Transverse colon (tissue), 4 donors: ENCODE results near the gene SRP68. TPM values are rescaled to one million over a fixed set of nuclear protein-coding genes. Genes with fewer than 3 reads are reported as not detected.

Source experiments
- DNase-seq: peaks from one replicate; pipeline ENCODE4 v3.0.0-alpha.2; 2019
- H3K27ac ChIP-seq, 4 donors: fragments of 200-600 bp; sonication (generic); 2 replicates each; pipeline ENCODE4 v1.5.1; 2016 to 2018; ENCODE audit warnings: inconsistent platforms in 4 of 4
- H3K27me3 ChIP-seq: fragments of 200-600 bp; sonication (generic); 2 replicates; pipeline ENCODE4 v1.5.1; 2017; ENCODE audit warnings: inconsistent platforms
- H3K36me3 ChIP-seq, 4 donors: fragments of 200-600 bp; sonication (generic); 2 replicates each; pipeline ENCODE4 v1.5.1; 2017 to 2019; ENCODE audit warnings: inconsistent platforms in 4 of 4
- H3K4me1 ChIP-seq, 4 donors: fragments of 200-600 bp; sonication (generic); 2 replicates each; pipeline ENCODE4 v1.5.1; 2017 to 2020; ENCODE audit warnings: inconsistent platforms in 4 of 4
- H3K4me3 ChIP-seq, 4 donors: fragments of 200-600 bp; sonication (generic); 1 replicate in 1 of 4; 2 replicates in 3 of 4; pipeline versions ENCODE4 v1.5.1 to v1.6.1; 2017 to 2019; ENCODE audit warnings: inconsistent platforms in 4 of 4
- H3K9me3 ChIP-seq, 2 donors: fragments of 200-600 bp; sonication (generic); 2 replicates each; pipeline ENCODE4 v1.5.1; 2017 to 2019; ENCODE audit warnings: inconsistent platforms in 2 of 2
- CTCF ChIP-seq, 5 experiments: fragments of 200-600 bp in 3 of 5; fragments of 450-650 bp in 2 of 5; sonication (generic) in 3 of 5; IDR thresholded peaks; 1 replicate in 2 of 5; 2 replicates in 3 of 5; pipeline ENCODE4 v1.5.1; 2016 to 2017; ENCODE audit warnings: antibody characterized with exemption in 5 of 5, inconsistent platforms in 3 of 5, mild to moderate bottlenecking in 2 of 5, moderate library complexity in 1 of 5
- EP300 ChIP-seq: sonication (generic); formaldehyde crosslinking; IDR thresholded peaks from one replicate; pipeline ENCODE4 v1.6.1; 2017; ENCODE audit warnings: antibody characterized with exemption, low read depth
- POLR2A ChIP-seq: fragments of 450-650 bp; IDR thresholded peaks from one replicate; pipeline ENCODE4 v1.6.1; 2016; ENCODE audit warnings: antibody characterized with exemption, mild to moderate bottlenecking, moderate library complexity
- POLR2AphosphoS5 ChIP-seq, 3 donors: sonication (generic); formaldehyde crosslinking; IDR thresholded peaks; one replicate each; pipeline ENCODE4 v1.6.1; 2016; ENCODE audit warnings: antibody characterized with exemption in 3 of 3
- WGBS, 2 donors: methylation state at CpG; one replicate each; pipeline ENCODE4 v1.1.5; 2018; ENCODE audit warnings: low coverage in 1 of 2; 5-methylcytosine and 5-hydroxymethylcytosine counted together
- in situ Hi-C, 4 donors: fragments of 200-750 bp; cut with MboI; loops; one replicate each; pipeline versions ENCODE4 v1.15.0 to v1.15.1; 2017; ENCODE audit warnings: low sequenced_read_pairs in 3 of 4, low pct_ligation_motif_present in 1 of 4, low pct_unique_long_range_greater_than_20kb in 1 of 4
- intact Hi-C: fragments of 100-400 bp; cut with DNase I; formaldehyde crosslinking; loops from one replicate; pipeline ENCODE4 v1.15.1; 2023; ENCODE audit warnings: low total_unique reads
- total RNA-seq, 4 donors: library from RNA; depleted of rRNA; stranded (reverse); fragments of >200 nt; gene quantifications; one replicate each; pipeline ENCODE4 v1.1.0, GENCODE V29; 2016

The SRP68 gene
- total RNA-seq, 4 donors from 2014 or later = 11.6 to 44.8 (median 30.4) TPM

GRCh38 chr17:76104896-76105231 lies 32.5 kb upstream of the SRP68 start:
- DNase-seq = no peak
- no peak overlapping the region for H3K4me3 ChIP-seq
- H3K36me3 ChIP-seq = peaks cover 0 to 15% (median 4%) of the 10 kb centered on the region in 4 donors
- H3K27ac ChIP-seq = no peak overlapping the region
- in situ Hi-C loops = no loop called here
- TF ChIP-seq POLR2AphosphoS5 (IDR thresholded peaks at IDR 0.05) = no peak
- no peak for TF ChIP-seq EP300
- TF ChIP-seq POLR2A = no peak
- no peak for TF ChIP-seq CTCF (IDR thresholded peaks at IDR 0.05)
- no peaks in the 10 kb centered on the region for H3K9me3 ChIP-seq
- WGBS, 2 donors = 65 to 94% methylated on average over 2 to 5 of the region's 5 CpGs
- peaks cover 11 to 33% (median 25%) of the 10 kb centered on the region in 4 donors for H3K4me1 ChIP-seq
- H3K27me3 ChIP-seq = no peaks in the 10 kb centered on the region
- intact Hi-C loops = no loop called here

GRCh38 chr17:76104140-76104895 lies 32.0 kb upstream of the SRP68 start:
- no peak for TF ChIP-seq POLR2AphosphoS5 (IDR thresholded peaks at IDR 0.05)
- TF ChIP-seq CTCF (IDR thresholded peaks at IDR 0.05) = no peak
- no peak for TF ChIP-seq EP300
- no peak for TF ChIP-seq POLR2A
- in situ Hi-C loops (no loop called here), intact Hi-C loops (no loop called here)
- Histone ChIP-seq H3K4me1 (peaks cover 11 to 33% (median 25%) of the 10 kb centered on the region in 4 donors), H3K27ac (peak overlapping the region; percentile 81 to 87 (median 84)), H3K36me3 (peaks cover 0 to 21% (median 4%) of the 10 kb centered on the region in 4 donors), H3K4me3 (peak overlapping the region in 3 of 4 donors; percentile 64 to 84 (median 66)), H3K9me3 (no peaks in the 10 kb centered on the region), H3K27me3 (no peaks in the 10 kb centered on the region)
- DNase-seq = no peak
- WGBS, 2 donors = 87% methylated on average over 23 of the region's 29 CpGs; no CpG with 5 or more reads in 1 of the 2 donors

- H3K27ac ChIP-seq = peak within 1 kb of the TSS; percentile 81 to 87 (median 84)
- intact Hi-C loops (no loop called here), in situ Hi-C loops (no loop called here)
- TF ChIP-seq POLR2AphosphoS5 (IDR thresholded peaks at IDR 0.05) (peak; percentile 43 to 60 (median 60)), POLR2A (peak; percentile 75), CTCF (IDR thresholded peaks at IDR 0.05) (peak in 2 of 5 experiments; percentile 33 to 35), EP300 (no peak)
- H3K9me3 ChIP-seq = no peaks in the 10 kb centered on the region
- peaks cover 11 to 33% (median 25%) of the 10 kb centered on the region in 4 donors for H3K4me1 ChIP-seq
- peak within 1 kb of the TSS; percentile 64 to 92 (median 75) for H3K4me3 ChIP-seq
- peaks cover 0 to 28% (median 4%) of the 10 kb centered on the region in 4 donors for H3K36me3 ChIP-seq
- 2% methylated on average over 53 of the region's 55 CpGs; no CpG with 5 or more reads in 1 of the 2 donors for WGBS, 2 donors
- DNase-seq = peak; percentile 94
- no peaks in the 10 kb centered on the region for H3K27me3 ChIP-seq
Observed at GRCh38 chr17:76103274-76104139, 31.2 kb upstream of the SRP68 start, which contains the start of gene EXOC7. Gene EXOC7, minus strand, starts transcription at chr17:76103787. Its CDS starts 95 bp downstream, at chr17:76103692.

GRCh38 chr17:76102944-76103273 lies 30.6 kb upstream of the SRP68 start:
- DNase-seq = no peak
- Histone ChIP-seq H3K27me3 (no peaks in the 10 kb centered on the region), H3K27ac (peak overlapping the region; percentile 81 to 87 (median 84)), H3K9me3 (no peaks in the 10 kb centered on the region), H3K36me3 (peaks cover 0 to 34% (median 4%) of the 10 kb centered on the region in 4 donors), H3K4me3 (peak overlapping the region; percentile 64 to 92 (median 75)), H3K4me1 (peaks cover 11 to 33% (median 25%) of the 10 kb centered on the region in 4 donors)
- in situ Hi-C loops = no loop called here
- WGBS, 2 donors = 0% methylated on average over 4 of the region's 4 CpGs; no CpG with 5 or more reads in 1 of the 2 donors
- TF ChIP-seq CTCF (IDR thresholded peaks at IDR 0.05) (no peak), POLR2AphosphoS5 (IDR thresholded peaks at IDR 0.05) (no peak), POLR2A (no peak), EP300 (no peak)
- intact Hi-C loops = no loop called here
